Coronary artery (tissue), 2 donors: ENCODE results near the gene HEXIM1.

ENCODE experiments used
- DNase-seq: peaks from one replicate; pipeline ENCODE4 v3.0.0-alpha.2; 2017; ENCODE audit warnings: low spot score
- H3K27ac ChIP-seq, 2 donors: fragments of 200-600 bp; sonication (generic); one replicate each; pipeline ENCODE4 v1.5.1; 2016 to 2019
- H3K4me3 ChIP-seq: fragments of 200-600 bp; sonication (generic); 2 replicates; pipeline ENCODE4 v1.5.1; 2016; ENCODE audit warnings: mild to moderate bottlenecking, moderate library complexity
- CTCF ChIP-seq: fragments of 200-600 bp; sonication (generic); IDR thresholded peaks from one replicate; pipeline ENCODE4 v1.5.1; 2019; ENCODE audit warnings: antibody characterized with exemption

Gene HEXIM1

GRCh38 chr17:45115015-45115625, 33.2 kb upstream of the HEXIM1 start:
- DNase-seq = no peak
- TF ChIP-seq CTCF = no peak
- Histone ChIP-seq H3K4me3 (no peak overlapping the region), H3K27ac (no peak overlapping the region)

- Histone ChIP-seq H3K4me3 (no peak overlapping the region), H3K27ac (no peak overlapping the region)
- no peak for DNase-seq
- no peak for TF ChIP-seq CTCF
Observed at GRCh38 chr17:45115871-45116270, 32.4 kb upstream of the HEXIM1 start.

- no peak for TF ChIP-seq CTCF
- Histone ChIP-seq H3K4me3 (no peak overlapping the region), H3K27ac (no peak overlapping the region)
- no peak for DNase-seq
Observed at GRCh38 chr17:45116434-45117016, 31.8 kb upstream of the HEXIM1 start.

GRCh38 chr17:45117334-45117733, 30.9 kb upstream of the HEXIM1 start:
- Histone ChIP-seq H3K27ac (no peak overlapping the region), H3K4me3 (no peak overlapping the region)
- no peak for DNase-seq
- TF ChIP-seq CTCF = no peak

DNA sequence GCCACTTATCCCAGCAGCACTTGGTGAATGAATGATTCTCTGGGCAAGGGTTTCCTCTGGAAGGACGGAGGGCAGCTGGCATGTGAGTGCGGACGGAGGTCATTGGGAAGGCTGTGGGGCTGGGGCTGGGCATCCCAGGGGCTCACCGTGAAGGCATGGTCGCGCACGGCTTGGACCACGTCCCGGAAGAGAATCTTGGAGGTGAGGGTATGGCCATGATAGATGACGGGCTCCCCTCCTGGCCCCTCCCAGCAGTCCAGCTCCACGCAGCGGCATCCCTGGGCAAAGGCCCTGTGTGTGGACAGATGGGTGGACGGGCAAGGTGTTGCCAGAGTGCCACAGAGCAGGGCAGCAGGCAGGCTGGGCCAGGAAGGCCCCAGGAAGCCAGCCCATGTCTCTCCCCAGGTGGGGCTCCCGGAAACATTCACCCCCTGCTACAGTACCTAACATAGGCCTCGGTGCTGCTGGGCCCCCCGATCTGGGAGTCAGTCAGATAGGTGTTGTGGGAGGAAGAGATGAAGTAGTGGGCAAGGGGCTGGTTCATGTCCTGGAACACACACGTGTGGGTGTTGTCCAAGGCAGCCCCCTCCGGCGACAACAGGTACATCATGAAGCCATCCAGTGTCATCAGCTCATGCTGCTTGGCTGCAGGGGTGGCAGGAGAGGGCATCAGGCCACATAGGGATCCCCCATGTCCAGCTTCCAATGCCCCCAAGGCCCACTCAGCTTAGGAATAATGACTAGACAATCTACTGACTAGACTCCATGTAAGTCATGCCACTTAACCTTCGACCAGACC, 30.2 kb upstream of the HEXIM1 start:
- no peak for TF ChIP-seq CTCF
- H3K27ac ChIP-seq = no peak overlapping the region
- no peak for DNase-seq
- no peak overlapping the region for H3K4me3 ChIP-seq

DNA sequence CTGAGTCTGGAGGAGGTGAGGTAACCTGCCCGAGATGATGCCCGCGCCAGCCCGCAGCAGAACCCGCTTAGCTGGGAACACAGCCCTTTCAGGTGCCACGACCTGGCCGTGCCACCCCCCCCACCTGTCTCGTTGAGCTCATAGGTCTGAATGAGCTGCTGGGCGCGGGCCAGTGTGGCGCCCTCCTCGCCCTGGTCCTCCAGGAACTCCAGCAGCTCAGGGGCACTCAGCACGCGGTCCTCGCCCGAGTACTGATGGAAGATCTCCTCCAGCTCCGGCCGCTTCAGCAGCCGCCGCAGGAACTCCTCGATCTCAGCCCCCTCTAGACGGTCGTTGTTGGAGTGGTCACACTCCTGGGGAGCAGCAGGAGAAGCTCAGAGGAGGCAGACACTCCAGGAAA, 29.6 kb upstream of the HEXIM1 start:
- no peak for TF ChIP-seq CTCF
- Histone ChIP-seq H3K27ac (no peak overlapping the region), H3K4me3 (no peak overlapping the region)
- DNase-seq = no peak
